NCI-H774 (cell line): ENCODE results near the gene MSI2.

Experiments
- DNase-seq: peaks from one replicate; lab custom pipeline; 2025; lab: John Stamatoyannopoulos, UW

The MSI2 gene

DNA sequence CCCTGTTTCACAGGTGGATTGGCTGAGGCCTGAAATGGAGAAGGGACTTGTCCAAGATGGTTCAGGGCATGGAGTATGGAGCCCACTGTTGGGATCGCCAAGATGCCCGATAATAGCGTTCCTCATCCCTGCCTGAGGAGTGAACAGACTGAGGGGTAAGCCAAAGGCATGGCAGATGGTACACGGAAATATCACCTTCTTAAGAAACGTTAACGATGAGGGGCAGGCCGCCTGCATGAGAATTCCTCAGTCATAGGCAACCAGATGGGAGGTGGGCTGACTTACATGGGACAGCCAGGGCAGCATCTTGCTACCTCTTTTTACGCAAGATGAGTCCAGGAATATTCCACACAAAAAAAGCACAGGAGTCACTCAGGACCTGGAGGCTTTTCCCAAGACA, 300.7 kb downstream of the MSI2 start:
- no peak for DNase-seq

DNA sequence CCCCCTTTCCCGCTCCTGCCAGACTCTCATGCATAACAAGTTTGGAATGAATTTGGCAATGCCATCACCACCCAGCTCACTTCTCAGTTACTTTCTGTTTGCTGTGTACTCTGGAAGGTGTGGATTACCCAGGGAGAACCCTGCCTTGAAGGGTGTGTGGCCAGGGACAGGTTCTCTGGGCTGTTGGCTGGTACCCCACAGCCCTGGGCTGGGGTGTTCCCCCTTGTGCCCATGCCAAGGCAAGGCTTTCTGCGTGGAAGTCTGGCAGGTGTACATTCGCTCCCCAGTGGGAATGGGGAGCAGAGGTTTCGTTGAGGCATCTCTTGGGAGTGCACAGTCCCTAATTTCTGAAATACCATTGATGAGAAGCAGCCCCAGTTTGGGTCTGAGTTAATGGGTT, 301.1 kb downstream of the MSI2 start:
- no peak for DNase-seq

GRCh38 chr17:57557834-57558681, 301.7 kb downstream of the MSI2 start:
- DNase-seq, result no peak

DNA sequence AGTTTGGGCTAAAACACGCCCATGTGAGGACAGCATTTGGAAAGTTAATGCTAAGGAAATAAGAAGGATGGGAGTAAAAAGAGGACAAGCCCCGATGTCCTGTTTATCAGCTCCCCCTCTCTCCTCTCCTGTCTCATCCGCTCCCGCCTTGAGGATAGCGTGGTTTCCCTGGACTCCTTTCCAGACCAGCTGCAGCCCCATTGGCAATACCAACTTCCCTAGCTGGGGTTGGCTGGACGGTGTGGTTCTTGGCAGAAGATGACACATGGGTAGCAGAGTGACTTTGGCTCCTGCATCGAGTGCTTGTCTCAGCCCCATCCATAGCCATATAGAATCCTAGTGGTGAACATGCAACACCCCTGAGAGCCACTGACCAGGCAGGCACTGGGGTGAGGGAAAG, 302.9 kb downstream of the MSI2 start:
- DNase-seq, result no peak

GRCh38 chr17:57559634-57560318, 303.5 kb downstream of the MSI2 start:
- DNase-seq, result no peak

DNA sequence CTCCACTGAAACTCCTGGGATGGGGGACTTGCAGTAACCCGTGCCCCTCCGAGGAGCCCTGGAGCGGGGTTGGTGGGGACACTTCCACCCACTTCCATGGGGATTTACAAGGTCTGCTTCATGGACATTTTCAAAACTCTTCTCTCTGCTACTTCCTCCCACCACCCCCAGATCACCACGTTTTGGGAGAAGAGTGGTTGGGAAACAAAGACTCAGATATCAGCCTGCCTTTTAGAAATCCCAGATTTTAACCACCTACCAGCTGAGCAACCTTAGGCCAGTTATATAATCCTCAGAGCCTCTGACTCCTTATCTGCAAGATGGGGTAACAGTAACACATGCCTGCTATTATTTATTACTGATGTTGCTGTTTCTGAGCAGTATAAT, 304.0 kb downstream of the MSI2 start:
- DNase-seq, result no peak

GRCh38 chr17:57561072-57561861, 304.9 kb downstream of the MSI2 start:
- DNase-seq, result no peak

DNA sequence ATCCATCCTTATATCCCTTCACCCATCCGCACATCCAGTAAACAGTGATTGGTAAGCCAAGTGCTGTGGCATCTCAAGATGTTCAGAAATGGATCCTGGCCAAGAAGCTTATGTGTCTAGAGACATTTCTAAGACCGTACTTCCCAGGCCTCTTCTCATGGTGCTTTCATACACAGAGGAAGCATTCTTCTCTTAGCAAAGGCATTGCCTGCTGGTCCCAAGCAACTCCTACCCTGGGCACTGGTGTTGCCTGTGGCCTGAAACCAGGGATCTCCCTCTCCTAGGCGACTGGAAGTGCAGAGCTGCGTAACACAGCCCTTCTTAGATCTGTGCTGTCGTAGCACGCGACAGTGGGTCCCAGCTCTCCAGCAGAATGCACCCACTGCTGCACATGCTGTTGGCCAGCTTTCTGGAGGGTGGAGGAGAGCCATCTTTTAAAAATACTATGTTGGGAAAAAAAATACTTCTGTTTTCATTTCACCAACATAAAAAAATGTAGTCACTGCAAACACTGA, 305.9 kb downstream of the MSI2 start:
- no peak for DNase-seq

GRCh38 chr17:57563958-57564357, 307.6 kb downstream of the MSI2 start:
- DNase-seq, result no peak

DNA sequence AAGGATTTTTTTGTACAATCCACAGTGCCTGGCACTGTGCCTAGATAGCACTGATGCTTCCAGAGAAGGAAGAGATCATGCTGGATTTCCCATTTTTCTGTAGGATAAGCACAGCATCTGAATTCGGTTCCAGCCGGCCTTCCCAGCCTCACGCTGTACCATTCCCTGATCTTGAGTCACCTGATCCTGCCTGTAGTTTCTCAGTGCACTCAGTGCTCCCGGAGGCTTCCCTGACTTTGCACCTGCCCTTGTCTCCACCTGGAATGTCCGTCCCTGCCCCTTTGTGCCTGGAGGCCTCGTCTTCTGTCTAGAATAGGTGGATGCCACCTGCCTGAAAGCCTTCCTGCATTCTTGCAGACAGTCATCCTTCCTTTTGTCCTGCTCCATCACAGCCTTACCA, 308.9 kb downstream of the MSI2 start:
- DNase-seq, result no peak

DNA sequence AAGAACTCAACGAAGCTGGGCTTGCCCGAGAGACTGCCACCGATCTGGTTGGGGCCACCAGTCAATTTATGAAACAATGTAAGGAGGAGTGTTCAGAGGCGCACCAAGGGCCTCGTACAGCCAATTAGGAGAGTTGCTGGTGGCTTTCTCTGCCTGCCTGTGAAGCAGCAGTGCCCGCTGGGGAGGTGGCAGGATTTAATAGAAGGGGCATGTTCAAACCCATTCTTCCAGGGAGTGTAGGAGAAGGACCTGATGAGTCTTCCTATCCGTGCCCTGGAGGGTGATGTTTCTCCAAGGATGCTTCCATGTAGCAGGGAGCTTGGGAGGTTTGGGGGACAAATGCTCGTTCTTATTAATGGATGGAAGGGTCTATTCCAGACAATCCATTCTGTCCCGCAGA, 310.4 kb downstream of the MSI2 start:
- no peak for DNase-seq

GRCh38 chr17:57567251-57567650, 310.9 kb downstream of the MSI2 start:
- DNase-seq, result peak; percentile 83

DNA sequence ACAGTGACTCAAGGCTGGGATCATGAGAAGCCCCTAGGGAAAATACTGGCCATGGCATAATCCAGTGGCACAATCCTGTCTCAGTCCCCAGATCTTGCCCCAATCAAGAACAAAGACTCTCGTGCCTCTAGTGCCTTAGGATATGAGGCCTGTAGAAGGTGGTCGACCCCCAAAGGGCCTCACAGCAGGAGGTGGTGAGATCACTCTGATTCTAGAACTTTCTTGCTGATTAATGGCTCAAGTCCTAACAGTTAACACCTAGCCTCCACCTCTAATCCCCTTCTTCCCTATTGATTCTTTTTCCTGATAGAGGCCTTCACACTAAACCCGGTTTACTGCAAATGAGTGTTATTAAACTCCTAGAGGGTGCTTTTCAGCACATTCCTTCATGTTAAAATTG, 312.0 kb downstream of the MSI2 start:
- DNase-seq, result no peak

- no peak for DNase-seq
These were observed 312.7 kb downstream of the MSI2 start for GRCh38 chr17:57569021-57569420.

GRCh38 chr17:57569853-57570252, 313.5 kb downstream of the MSI2 start:
- DNase-seq, result no peak

DNA sequence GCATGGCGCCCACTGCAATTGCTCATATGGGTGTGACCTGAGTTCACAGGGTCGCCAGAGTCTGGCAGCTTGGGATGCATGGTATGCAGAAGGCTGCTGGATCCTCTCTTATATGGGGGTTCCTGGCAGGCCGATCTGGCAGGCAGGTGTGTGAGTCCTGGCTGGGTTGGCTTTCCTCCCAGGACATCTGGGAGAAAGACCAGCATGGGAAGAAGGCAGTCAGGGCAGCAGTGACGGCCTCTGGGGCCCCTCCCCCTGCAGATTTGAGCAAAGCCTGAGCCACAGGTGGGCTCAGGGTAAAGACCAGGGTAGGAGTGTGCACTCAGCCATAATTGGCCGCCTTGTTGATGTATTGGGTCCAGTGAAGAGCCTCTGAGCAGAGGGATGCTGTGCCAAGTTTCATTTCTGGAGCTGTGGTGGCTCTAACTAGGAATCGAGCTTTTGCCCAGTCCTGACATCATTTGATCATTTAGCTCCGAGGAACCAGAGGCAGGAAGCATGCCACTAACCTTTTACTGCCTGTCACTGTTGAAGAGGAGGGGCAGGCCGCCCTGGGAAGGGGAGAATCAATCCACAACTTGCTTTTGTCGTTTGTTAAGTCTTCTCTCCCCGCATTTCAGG, 314.5 kb downstream of the MSI2 start:
- DNase-seq, result peak; percentile 33

GRCh38 chr17:57572062-57572461, 315.7 kb downstream of the MSI2 start:
- DNase-seq, result no peak

- DNase-seq, result no peak
These were observed 316.3 kb downstream of the MSI2 start for GRCh38 chr17:57572600-57572999.

- DNase-seq, result no peak
These were observed 317.8 kb downstream of the MSI2 start for GRCh38 chr17:57574040-57574513.

DNA sequence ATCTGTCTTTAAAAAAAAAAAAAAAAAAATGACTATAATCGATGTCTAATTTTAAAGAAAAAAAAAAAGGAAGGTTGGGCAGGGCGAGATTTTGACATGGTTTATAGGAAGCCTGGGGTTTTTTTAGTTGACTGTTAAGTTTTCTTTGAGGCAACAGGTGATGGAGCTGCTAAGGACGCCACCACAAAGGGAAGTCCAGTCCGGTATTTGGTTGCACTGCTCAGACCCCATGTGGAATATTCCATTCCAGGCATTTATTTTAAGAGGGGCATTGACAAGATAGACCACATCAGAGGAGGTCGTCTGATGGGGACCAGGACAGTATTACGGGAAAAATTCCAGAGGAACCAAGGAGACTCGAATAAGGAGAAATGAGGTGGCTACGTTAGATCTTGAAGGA, 320.4 kb downstream of the MSI2 start:
- DNase-seq, result no peak

DNA sequence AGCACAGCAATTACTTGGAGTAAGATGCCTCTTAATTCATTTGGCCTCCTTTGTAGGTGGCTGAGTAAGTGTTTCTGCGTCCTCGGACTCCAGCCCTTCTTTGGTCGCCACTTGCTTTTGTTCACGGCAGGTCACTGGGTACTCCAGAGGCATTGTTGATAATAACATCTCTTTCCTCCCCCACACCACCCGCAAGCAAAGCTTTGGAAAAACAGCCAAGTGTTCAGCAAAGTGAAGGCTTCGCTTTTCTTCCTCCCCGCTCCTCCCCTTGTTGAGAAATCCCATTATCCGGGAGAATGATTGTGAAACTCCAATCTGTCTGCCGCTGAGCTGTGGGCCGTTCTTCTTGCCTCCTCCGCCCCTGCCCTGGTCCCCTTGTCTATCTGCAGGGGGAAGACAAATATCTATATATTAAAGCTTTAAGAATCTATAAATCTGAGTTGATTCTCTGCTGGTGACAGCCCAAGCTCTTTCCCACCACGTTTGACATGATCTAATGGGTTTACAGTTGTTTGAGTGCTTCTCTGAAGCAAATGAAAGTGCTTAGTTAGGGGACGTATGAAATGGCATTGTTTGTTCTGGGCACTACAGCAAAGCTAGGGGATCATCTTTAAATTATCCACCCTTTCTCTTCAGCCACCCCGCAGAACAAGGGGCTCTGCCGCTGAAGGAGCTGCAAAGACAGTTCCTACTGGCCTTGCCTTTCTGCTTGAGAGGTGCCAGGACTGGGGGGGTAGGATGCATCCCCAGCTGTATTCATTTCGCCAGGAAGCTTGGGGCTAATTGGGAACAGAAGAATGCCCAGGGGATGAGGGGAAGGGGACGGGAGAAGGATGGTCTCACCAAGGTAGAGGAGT, 321.7 kb downstream of the MSI2 start:
- DNase-seq, result no peak
